Activated naive CD8-positive, alpha-beta T cell treated with anti-CD3 and anti-CD28 coated beads for 36 hours (primary cell): Measurements from ENCODE around the gene GPATCH11. TPM values are rescaled to one million over a fixed set of nuclear protein-coding genes. Genes with fewer than 3 reads are reported as not detected.

ENCODE experiments used
- DNase-seq: peaks from one replicate; pipeline ENCODE4 v3.0.0; 2021
- H3K27ac Mint-ChIP-seq: one replicate; pipeline ENCODE4 v1.8.0; 2022; ENCODE audit warnings: mild to moderate bottlenecking, moderate library complexity, mixed read lengths
- H3K27me3 Mint-ChIP-seq: one replicate; pipeline ENCODE4 v1.8.0; 2022; ENCODE audit warnings: mild to moderate bottlenecking, mixed read lengths
- H3K36me3 Mint-ChIP-seq: one replicate; pipeline ENCODE4 v1.8.0; 2021; ENCODE audit warnings: mild to moderate bottlenecking, mixed read lengths
- H3K4me1 Mint-ChIP-seq: one replicate; pipeline ENCODE4 v1.8.0; 2021; ENCODE audit warnings: mixed read lengths
- H3K4me3 Mint-ChIP-seq: one replicate; pipeline ENCODE4 v1.8.0; 2022; ENCODE audit warnings: mild to moderate bottlenecking, moderate library complexity, mixed read lengths
- H3K9me3 Mint-ChIP-seq: one replicate; pipeline ENCODE4 v1.8.0; 2022; ENCODE audit warnings: mixed read lengths
- total RNA-seq, 2 experiments: library from RNA; stranded (reverse); gene quantifications; one replicate each; pipeline ENCODE4 v1.2.3, GENCODE V29; 2021

GPATCH11 gene
- total RNA-seq, 2 experiments from 2014 or later, result 12.5 to 14.6 TPM

- Mint-ChIP-seq H3K36me3 (peaks cover 6% of the 10 kb centered on the region), H3K4me3 (no peak overlapping the region), H3K27ac (peak overlapping the region; percentile 1), H3K9me3 (no peaks in the 10 kb centered on the region), H3K27me3 (no peaks in the 10 kb centered on the region), H3K4me1 (peaks cover 5% of the 10 kb centered on the region)
- DNase-seq, result no peak
Observed at GRCh38 chr2:37091873-37092272, 7.6 kb downstream of the GPATCH11 start.

GRCh38 chr2:37096568-37096967 is 12.2 kb downstream of the GPATCH11 start:
- no peak for DNase-seq
- Mint-ChIP-seq H3K27me3 (no peaks in the 10 kb centered on the region), H3K9me3 (no peaks in the 10 kb centered on the region), H3K27ac (no peak overlapping the region), H3K4me3 (no peak overlapping the region), H3K36me3 (peaks cover 11% of the 10 kb centered on the region), H3K4me1 (no peaks in the 10 kb centered on the region)

- no peak for DNase-seq
- H3K27me3 Mint-ChIP-seq, result no peaks in the 10 kb centered on the region
- no peaks in the 10 kb centered on the region for H3K4me1 Mint-ChIP-seq
- H3K4me3 Mint-ChIP-seq, result no peak overlapping the region
- no peak overlapping the region for H3K27ac Mint-ChIP-seq
- H3K36me3 Mint-ChIP-seq, result peaks cover 11% of the 10 kb centered on the region
- no peaks in the 10 kb centered on the region for H3K9me3 Mint-ChIP-seq
Observed at GRCh38 chr2:37098416-37099118, 14.2 kb downstream of the GPATCH11 start.

- H3K36me3 Mint-ChIP-seq, result peaks cover 11% of the 10 kb centered on the region
- H3K27me3 Mint-ChIP-seq, result no peaks in the 10 kb centered on the region
- no peak overlapping the region for H3K27ac Mint-ChIP-seq
- H3K4me1 Mint-ChIP-seq, result no peaks in the 10 kb centered on the region
- H3K9me3 Mint-ChIP-seq, result no peaks in the 10 kb centered on the region
- no peak for DNase-seq
- no peak overlapping the region for H3K4me3 Mint-ChIP-seq
Observed at GRCh38 chr2:37100054-37100453, 15.7 kb downstream of the GPATCH11 start.

GRCh38 chr2:37102588-37102987 is 18.3 kb downstream of the GPATCH11 start:
- no peaks in the 10 kb centered on the region for H3K9me3 Mint-ChIP-seq
- peaks cover 11% of the 10 kb centered on the region for H3K36me3 Mint-ChIP-seq
- no peaks in the 10 kb centered on the region for H3K4me1 Mint-ChIP-seq

GRCh38 chr2:37104178-37104577 is 19.9 kb downstream of the GPATCH11 start:
- DNase-seq, result no peak
- Mint-ChIP-seq H3K27ac (no peak overlapping the region), H3K4me3 (no peak overlapping the region), H3K27me3 (no peaks in the 10 kb centered on the region), H3K36me3 (peaks cover 19% of the 10 kb centered on the region), H3K9me3 (no peaks in the 10 kb centered on the region), H3K4me1 (no peaks in the 10 kb centered on the region)

More at GRCh38 chr2:37102588-37102987, 18.3 kb downstream of the GPATCH11 start:
- H3K27ac Mint-ChIP-seq, result no peak overlapping the region
- H3K4me3 Mint-ChIP-seq, result no peak overlapping the region
- H3K27me3 Mint-ChIP-seq, result no peaks in the 10 kb centered on the region
- no peak for DNase-seq

GRCh38 chr2:37105150-37105549 is 20.8 kb downstream of the GPATCH11 start:
- no peak overlapping the region for H3K4me3 Mint-ChIP-seq
- no peaks in the 10 kb centered on the region for H3K27me3 Mint-ChIP-seq

GRCh38 chr2:37109523-37109922 is 25.2 kb downstream of the GPATCH11 start:
- DNase-seq, result no peak
- Mint-ChIP-seq H3K4me1 (no peaks in the 10 kb centered on the region), H3K36me3 (peaks cover 16% of the 10 kb centered on the region), H3K4me3 (no peak overlapping the region), H3K27ac (no peak overlapping the region), H3K27me3 (no peaks in the 10 kb centered on the region), H3K9me3 (no peaks in the 10 kb centered on the region)

More at GRCh38 chr2:37105150-37105549, 20.8 kb downstream of the GPATCH11 start:
- DNase-seq, result no peak
- no peak overlapping the region for H3K27ac Mint-ChIP-seq
- no peaks in the 10 kb centered on the region for H3K9me3 Mint-ChIP-seq
- H3K4me1 Mint-ChIP-seq, result no peaks in the 10 kb centered on the region
- peaks cover 17% of the 10 kb centered on the region for H3K36me3 Mint-ChIP-seq

GRCh38 chr2:37110306-37111212 is 26.2 kb downstream of the GPATCH11 start:
- Mint-ChIP-seq H3K36me3 (peaks cover 18% of the 10 kb centered on the region), H3K27me3 (no peaks in the 10 kb centered on the region), H3K27ac (no peak overlapping the region), H3K4me3 (no peak overlapping the region), H3K9me3 (no peaks in the 10 kb centered on the region), H3K4me1 (no peaks in the 10 kb centered on the region)
- DNase-seq, result no peak

- DNase-seq, result no peak
- peaks cover 22% of the 10 kb centered on the region for H3K36me3 Mint-ChIP-seq
Observed at GRCh38 chr2:37111958-37112357, 27.6 kb downstream of the GPATCH11 start.

GRCh38 chr2:37117566-37117965 is 33.2 kb downstream of the GPATCH11 start:
- Mint-ChIP-seq H3K27ac (no peak overlapping the region), H3K27me3 (no peaks in the 10 kb centered on the region), H3K36me3 (peaks cover 16% of the 10 kb centered on the region), H3K4me1 (no peaks in the 10 kb centered on the region), H3K9me3 (no peaks in the 10 kb centered on the region), H3K4me3 (no peak overlapping the region)
- DNase-seq, result no peak

More at GRCh38 chr2:37111958-37112357, 27.6 kb downstream of the GPATCH11 start:
- H3K4me3 Mint-ChIP-seq, result no peak overlapping the region
- no peak overlapping the region for H3K27ac Mint-ChIP-seq
- no peaks in the 10 kb centered on the region for H3K9me3 Mint-ChIP-seq
- H3K4me1 Mint-ChIP-seq, result no peaks in the 10 kb centered on the region
- H3K27me3 Mint-ChIP-seq, result no peaks in the 10 kb centered on the region

GRCh38 chr2:37119157-37119556 is 34.8 kb downstream of the GPATCH11 start:
- no peaks in the 10 kb centered on the region for H3K9me3 Mint-ChIP-seq
- H3K27me3 Mint-ChIP-seq, result no peaks in the 10 kb centered on the region
- H3K4me3 Mint-ChIP-seq, result no peak overlapping the region
- peaks cover 19% of the 10 kb centered on the region for H3K36me3 Mint-ChIP-seq
- H3K4me1 Mint-ChIP-seq, result no peaks in the 10 kb centered on the region
- no peak for DNase-seq
- no peak overlapping the region for H3K27ac Mint-ChIP-seq

GRCh38 chr2:37125416-37125815 is 41.1 kb downstream of the GPATCH11 start:
- no peaks in the 10 kb centered on the region for H3K9me3 Mint-ChIP-seq
- H3K4me1 Mint-ChIP-seq, result no peaks in the 10 kb centered on the region
- peaks cover 40% of the 10 kb centered on the region for H3K36me3 Mint-ChIP-seq
- H3K27me3 Mint-ChIP-seq, result no peaks in the 10 kb centered on the region
- H3K4me3 Mint-ChIP-seq, result no peak overlapping the region
- no peak for DNase-seq
- H3K27ac Mint-ChIP-seq, result no peak overlapping the region

GRCh38 chr2:37132914-37133313 is 48.6 kb downstream of the GPATCH11 start:
- no peak for DNase-seq
- Mint-ChIP-seq H3K27me3 (no peaks in the 10 kb centered on the region), H3K36me3 (peaks cover 50% of the 10 kb centered on the region), H3K27ac (no peak overlapping the region), H3K4me1 (no peaks in the 10 kb centered on the region), H3K9me3 (peaks cover 2% of the 10 kb centered on the region), H3K4me3 (no peak overlapping the region)

- H3K27me3 Mint-ChIP-seq, result no peaks in the 10 kb centered on the region
- H3K36me3 Mint-ChIP-seq, result peaks cover 22% of the 10 kb centered on the region
- H3K9me3 Mint-ChIP-seq, result no peaks in the 10 kb centered on the region
- no peak overlapping the region for H3K4me3 Mint-ChIP-seq
- H3K4me1 Mint-ChIP-seq, result no peaks in the 10 kb centered on the region
- no peak for DNase-seq
- H3K27ac Mint-ChIP-seq, result no peak overlapping the region
Observed at GRCh38 chr2:37142546-37142945, 58.2 kb downstream of the GPATCH11 start.
